ENCODE data around the gene SLC6A9. TPM values are rescaled to one million over a fixed set of nuclear protein-coding genes. Genes with fewer than 3 reads are reported as not detected.

The SLC6A9 gene
- total and polyA plus RNA-seq, 4 experiments from 2014 or later, result 0.75 to 0.84 TPM; not detected in 2

DNA sequence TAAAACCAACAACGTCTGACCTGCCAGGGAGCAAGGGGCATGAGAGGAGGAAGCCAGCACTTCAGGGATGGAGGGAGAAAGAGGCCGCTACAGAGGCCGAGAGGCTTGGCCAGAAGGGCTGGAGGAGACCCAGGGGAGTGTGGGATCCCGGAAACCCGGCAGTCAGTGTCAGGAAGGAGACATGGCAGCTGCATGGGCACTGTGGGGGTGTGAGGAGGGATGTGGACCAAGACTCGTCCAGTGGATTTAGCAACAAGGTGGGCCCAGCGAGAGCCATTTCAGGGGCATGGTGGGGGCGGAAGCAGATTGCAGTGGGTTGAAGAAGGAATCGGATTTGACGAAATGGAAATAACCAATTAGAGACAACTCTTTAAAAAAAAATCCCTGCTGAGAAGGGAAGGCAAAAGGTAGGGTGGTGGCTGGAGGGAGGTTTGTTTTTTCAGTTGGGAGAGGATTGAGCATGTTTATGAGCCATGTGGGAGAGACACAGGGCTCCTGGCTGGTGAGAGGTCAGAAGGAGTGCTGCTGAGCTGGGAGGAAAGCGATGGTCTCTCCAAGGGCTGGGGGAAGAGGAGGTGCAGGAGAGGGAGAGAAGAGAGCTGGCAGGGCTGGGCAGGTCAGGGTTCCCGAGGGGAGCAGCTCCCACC is 47.9 kb downstream of the SLC6A9 start:
- intact Hi-C loops (cut with micrococcal nuclease), result no loop called here
- POLR2A ChIA-PET (ENCODE audit: partially characterized antibody), result no interaction called here
- H3K4me3 Mint-ChIP-seq, result no peak overlapping the region
- no peak for DNase-seq
- H3K27me3 ChIP-seq (ENCODE audit: insufficient read depth, low read length), result no peaks in the 10 kb centered on the region
- no peak overlapping the region for H3K4me3 ChIP-seq (ENCODE audit: low read length in 2 of 2)
- H3K4me1 Mint-ChIP-seq, result peaks cover 10 to 20% (median 15%) of the 10 kb centered on the region in 4 donors
- H3K9me3 ChIP-seq (ENCODE audit: control insufficient read depth in 1 of 2, low read length in 2 of 2), result no peaks in the 10 kb centered on the region
- H3K36me3 ChIP-seq (ENCODE audit: insufficient read depth, low read length), result peaks cover 2% of the 10 kb centered on the region
- no peaks in the 10 kb centered on the region for H3K27me3 Mint-ChIP-seq
- peaks cover under 1 to 8% of the 10 kb centered on the region in 2 donors for H3K36me3 Mint-ChIP-seq
- H3K4me1 ChIP-seq (ENCODE audit: insufficient read depth, low read length), result peaks cover 12% of the 10 kb centered on the region
- no peak overlapping the region for H3K27ac Mint-ChIP-seq
- CTCF ChIA-PET (ENCODE audit: partially characterized antibody), result no interaction called here
- peaks cover 0 to 2% (median 0%) of the 10 kb centered on the region in 8 donors for H3K9me3 Mint-ChIP-seq
- no peak overlapping the region for H3K27ac ChIP-seq (ENCODE audit: low read depth, low read length)

GRCh38 chr1:43982808-43983207 is 48.5 kb downstream of the SLC6A9 start:
- CTCF ChIA-PET (ENCODE audit: partially characterized antibody), result no interaction called here

GRCh38 chr1:43982241-43982640 is 49.0 kb downstream of the SLC6A9 start:
- Histone ChIP-seq H3K27me3 (ENCODE audit: insufficient read depth, low read length) (no peaks in the 10 kb centered on the region), H3K9me3 (ENCODE audit: control insufficient read depth in 1 of 2, low read length in 2 of 2) (no peaks in the 10 kb centered on the region), H3K36me3 (ENCODE audit: insufficient read depth, low read length) (peaks cover 12% of the 10 kb centered on the region), H3K4me1 (ENCODE audit: insufficient read depth, low read length) (peaks cover 22% of the 10 kb centered on the region), H3K4me3 (ENCODE audit: low read length in 2 of 2) (no peak overlapping the region), H3K27ac (ENCODE audit: low read depth, low read length) (no peak overlapping the region)
- peak overlapping the region in 1 of 8 donors; percentile 64 for H3K4me3 Mint-ChIP-seq
- ChIA-PET POLR2A (ENCODE audit: partially characterized antibody) (no interaction called here), CTCF (ENCODE audit: partially characterized antibody) (interaction anchor here (0.6 kb wide), 1 partner anchor 694 kb away, joined by 3 read pairs; no protein-coding TSS in a partner anchor)
- H3K27ac Mint-ChIP-seq, result peak overlapping the region in 2 of 7 donors; percentile 10 to 87
- H3K4me1 Mint-ChIP-seq, result peaks cover 19 to 31% (median 25%) of the 10 kb centered on the region in 4 donors
- no peaks in the 10 kb centered on the region for H3K9me3 Mint-ChIP-seq
- no peak for DNase-seq
- peaks cover 12 to 20% of the 10 kb centered on the region in 2 donors for H3K36me3 Mint-ChIP-seq
- no peaks in the 10 kb centered on the region for H3K27me3 Mint-ChIP-seq
- intact Hi-C loops (cut with micrococcal nuclease), result no loop called here

More at GRCh38 chr1:43982808-43983207, 48.5 kb downstream of the SLC6A9 start:
- Mint-ChIP-seq H3K4me1 (peaks cover 13 to 26% (median 20%) of the 10 kb centered on the region in 4 donors), H3K27ac (no peak overlapping the region), H3K4me3 (no peak overlapping the region), H3K9me3 (peaks cover 0 to 2% (median 0%) of the 10 kb centered on the region in 8 donors), H3K27me3 (no peaks in the 10 kb centered on the region), H3K36me3 (peaks cover 6 to 14% of the 10 kb centered on the region in 2 donors)
- no peak overlapping the region for H3K27ac ChIP-seq (ENCODE audit: low read depth, low read length)
- POLR2A ChIA-PET (ENCODE audit: partially characterized antibody), result no interaction called here
- no peak for DNase-seq
- no peak overlapping the region for H3K4me3 ChIP-seq (ENCODE audit: low read length in 2 of 2)
- H3K9me3 ChIP-seq (ENCODE audit: control insufficient read depth in 1 of 2, low read length in 2 of 2), result no peaks in the 10 kb centered on the region
- no peaks in the 10 kb centered on the region for H3K27me3 ChIP-seq (ENCODE audit: insufficient read depth, low read length)
- peaks cover 7% of the 10 kb centered on the region for H3K36me3 ChIP-seq (ENCODE audit: insufficient read depth, low read length)
- intact Hi-C loops (cut with micrococcal nuclease), result no loop called here
- peaks cover 16% of the 10 kb centered on the region for H3K4me1 ChIP-seq (ENCODE audit: insufficient read depth, low read length)

DNA sequence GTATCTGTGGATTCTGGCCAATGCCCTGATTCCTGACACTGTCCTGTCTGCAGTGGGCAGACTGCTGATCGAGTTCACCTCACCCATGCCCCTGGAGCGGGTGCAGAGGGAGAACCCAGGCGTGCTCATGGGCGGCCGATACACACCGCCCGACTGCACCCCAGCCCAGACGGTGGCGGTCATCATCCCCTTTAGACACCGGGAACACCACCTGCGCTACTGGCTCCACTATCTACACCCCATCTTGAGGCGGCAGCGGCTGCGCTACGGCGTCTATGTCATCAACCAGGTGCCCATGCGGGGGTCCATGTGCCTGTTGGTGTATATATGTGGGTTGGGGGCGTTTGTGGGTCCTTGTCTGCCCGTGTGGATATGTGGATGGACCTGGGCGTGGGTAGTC is 49.6 kb downstream of the SLC6A9 start:
- H3K4me3 Mint-ChIP-seq, result peak overlapping the region in 2 of 8 donors; percentile 45 to 64
- H3K27me3 ChIP-seq (ENCODE audit: insufficient read depth, low read length), result no peaks in the 10 kb centered on the region
- no peaks in the 10 kb centered on the region for H3K27me3 Mint-ChIP-seq
- intact Hi-C loops (cut with micrococcal nuclease), result no loop called here
- ChIA-PET CTCF (ENCODE audit: partially characterized antibody) (interaction anchor here (0.6 kb wide), 1 partner anchor 694 kb away, joined by 3 read pairs; no protein-coding TSS in a partner anchor), POLR2A (ENCODE audit: partially characterized antibody) (no interaction called here)
- no peak overlapping the region for H3K4me3 ChIP-seq (ENCODE audit: low read length in 2 of 2)
- peaks cover 28% of the 10 kb centered on the region for H3K4me1 ChIP-seq (ENCODE audit: insufficient read depth, low read length)
- H3K36me3 Mint-ChIP-seq, result peaks cover 18 to 25% of the 10 kb centered on the region in 2 donors
- DNase-seq, result no peak
- H3K9me3 Mint-ChIP-seq, result no peaks in the 10 kb centered on the region
- peak overlapping the region in 1 of 7 donors; percentile 16 for H3K27ac Mint-ChIP-seq
- H3K36me3 ChIP-seq (ENCODE audit: insufficient read depth, low read length), result peaks cover 18% of the 10 kb centered on the region
- peaks cover 24 to 37% (median 31%) of the 10 kb centered on the region in 4 donors for H3K4me1 Mint-ChIP-seq
- H3K27ac ChIP-seq (ENCODE audit: low read depth, low read length), result no peak overlapping the region
- H3K9me3 ChIP-seq (ENCODE audit: control insufficient read depth in 1 of 2, low read length in 2 of 2), result no peaks in the 10 kb centered on the region

DNA sequence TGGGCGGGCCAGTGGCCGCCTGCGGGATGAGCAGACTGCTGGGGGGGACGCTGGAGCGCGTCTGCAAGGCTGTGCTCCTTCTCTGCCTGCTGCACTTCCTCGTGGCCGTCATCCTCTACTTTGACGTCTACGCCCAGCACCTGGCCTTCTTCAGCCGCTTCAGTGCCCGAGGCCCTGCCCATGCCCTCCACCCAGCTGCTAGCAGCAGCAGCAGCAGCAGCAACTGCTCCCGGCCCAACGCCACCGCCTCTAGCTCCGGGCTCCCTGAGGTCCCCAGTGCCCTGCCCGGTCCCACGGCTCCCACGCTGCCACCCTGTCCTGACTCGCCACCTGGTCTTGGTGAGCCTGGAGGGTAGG is 50.1 kb downstream of the SLC6A9 start:
- Mint-ChIP-seq H3K4me1 (peaks cover 28 to 43% (median 35%) of the 10 kb centered on the region in 4 donors), H3K27ac (no peak overlapping the region), H3K36me3 (peaks cover 21 to 28% of the 10 kb centered on the region in 2 donors), H3K27me3 (no peaks in the 10 kb centered on the region), H3K9me3 (no peaks in the 10 kb centered on the region), H3K4me3 (peak overlapping the region in 3 of 8 donors; percentile 29 to 72 (median 39))
- ChIA-PET CTCF (ENCODE audit: partially characterized antibody) (no interaction called here), POLR2A (ENCODE audit: partially characterized antibody) (no interaction called here)
- intact Hi-C loops (cut with micrococcal nuclease), result no loop called here
- Histone ChIP-seq H3K9me3 (ENCODE audit: control insufficient read depth in 1 of 2, low read length in 2 of 2) (no peaks in the 10 kb centered on the region), H3K4me3 (ENCODE audit: low read length in 2 of 2) (no peak overlapping the region), H3K27me3 (ENCODE audit: insufficient read depth, low read length) (no peaks in the 10 kb centered on the region), H3K36me3 (ENCODE audit: insufficient read depth, low read length) (peaks cover 23% of the 10 kb centered on the region), H3K4me1 (ENCODE audit: insufficient read depth, low read length) (peaks cover 33% of the 10 kb centered on the region), H3K27ac (ENCODE audit: low read depth, low read length) (no peak overlapping the region)
- DNase-seq, result no peak

DNA sequence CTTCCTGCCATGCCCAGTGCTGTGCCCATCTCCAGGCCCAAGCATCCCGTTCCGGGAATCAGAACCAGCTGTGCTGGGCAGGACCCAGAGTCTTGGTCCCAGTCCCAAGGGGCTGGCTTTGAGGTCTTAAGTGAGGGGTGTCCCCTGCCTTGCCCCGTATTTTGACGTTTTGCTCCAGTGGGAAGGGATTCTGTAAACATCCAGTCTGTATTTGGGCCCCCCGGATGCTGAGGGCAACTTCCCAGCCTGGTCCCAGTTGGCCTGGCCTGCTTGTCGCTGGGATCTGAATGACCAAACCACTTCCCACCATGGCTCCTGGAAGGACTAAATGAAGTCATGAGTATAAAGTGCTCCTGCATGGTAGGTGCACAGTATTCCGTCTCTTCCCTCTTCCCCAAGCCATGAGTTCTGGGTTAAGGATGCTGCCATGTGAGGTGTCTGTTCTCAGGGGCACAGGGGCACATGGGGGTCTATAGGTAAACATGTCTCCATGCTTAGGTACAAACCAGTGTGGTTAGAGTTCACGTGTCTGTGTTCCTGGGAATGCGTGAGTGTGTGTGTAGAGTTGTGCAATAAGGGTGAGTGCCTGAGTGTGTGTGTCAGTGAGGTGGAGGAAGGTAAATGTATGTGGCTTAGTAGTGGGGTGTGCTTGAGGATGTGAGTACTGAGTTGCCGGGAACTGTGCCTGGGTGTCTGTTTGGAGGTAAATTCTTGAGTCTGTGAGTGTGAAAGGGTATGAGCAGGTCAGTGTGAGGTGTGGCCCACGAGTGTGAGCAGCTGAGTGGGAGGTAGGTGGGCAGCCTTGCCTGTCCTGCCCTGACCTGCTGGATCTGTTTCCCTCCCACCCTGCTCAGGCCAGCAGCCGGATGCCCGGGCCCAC is 50.8 kb downstream of the SLC6A9 start:
- Histone ChIP-seq H3K36me3 (ENCODE audit: insufficient read depth, low read length) (peaks cover 23% of the 10 kb centered on the region), H3K27ac (ENCODE audit: low read depth, low read length) (no peak overlapping the region), H3K4me1 (ENCODE audit: insufficient read depth, low read length) (peaks cover 39% of the 10 kb centered on the region), H3K9me3 (ENCODE audit: control insufficient read depth in 1 of 2, low read length in 2 of 2) (no peaks in the 10 kb centered on the region), H3K27me3 (ENCODE audit: insufficient read depth, low read length) (no peaks in the 10 kb centered on the region), H3K4me3 (ENCODE audit: low read length in 2 of 2) (peak overlapping the region in 1 of 2 donors; percentile 43)
- CTCF ChIA-PET (ENCODE audit: partially characterized antibody), result no interaction called here
- DNase-seq, result no peak
- peaks cover 21 to 33% of the 10 kb centered on the region in 2 donors for H3K36me3 Mint-ChIP-seq
- H3K27me3 Mint-ChIP-seq, result no peaks in the 10 kb centered on the region
- intact Hi-C loops (cut with micrococcal nuclease), result no loop called here
- H3K4me3 Mint-ChIP-seq, result peak overlapping the region; percentile 75 to 91 (median 88)
- POLR2A ChIA-PET (ENCODE audit: partially characterized antibody), result no interaction called here
- H3K4me1 Mint-ChIP-seq, result peaks cover 32 to 49% (median 41%) of the 10 kb centered on the region in 4 donors
- no peaks in the 10 kb centered on the region for H3K9me3 Mint-ChIP-seq
- H3K27ac Mint-ChIP-seq, result peak overlapping the region in 3 of 7 donors; percentile 80 to 92 (median 86)

- intact Hi-C loops (cut with micrococcal nuclease), result no loop called here
- Histone ChIP-seq H3K9me3 (ENCODE audit: control insufficient read depth in 1 of 2, low read length in 2 of 2) (no peaks in the 10 kb centered on the region), H3K27me3 (ENCODE audit: insufficient read depth, low read length) (no peaks in the 10 kb centered on the region), H3K36me3 (ENCODE audit: insufficient read depth, low read length) (peaks cover 23% of the 10 kb centered on the region), H3K4me3 (ENCODE audit: low read length in 2 of 2) (peak overlapping the region in 1 of 2 donors; percentile 43), H3K4me1 (ENCODE audit: insufficient read depth, low read length) (peaks cover 40% of the 10 kb centered on the region), H3K27ac (ENCODE audit: low read depth, low read length) (no peak overlapping the region)
- POLR2A ChIA-PET (ENCODE audit: partially characterized antibody), result no interaction called here
- CTCF ChIA-PET (ENCODE audit: partially characterized antibody), result no interaction called here
- peaks cover 32 to 51% (median 42%) of the 10 kb centered on the region in 4 donors for H3K4me1 Mint-ChIP-seq
- DNase-seq, result no peak
- peak overlapping the region; percentile 80 to 91 (median 88) for H3K4me3 Mint-ChIP-seq
- H3K27me3 Mint-ChIP-seq, result no peaks in the 10 kb centered on the region
- peaks cover 21 to 36% of the 10 kb centered on the region in 2 donors for H3K36me3 Mint-ChIP-seq
- H3K27ac Mint-ChIP-seq, result peak overlapping the region; percentile 7 to 93 (median 86)
- H3K9me3 Mint-ChIP-seq, result no peaks in the 10 kb centered on the region
Observed at GRCh38 chr1:43979528-43980254, 51.6 kb downstream of the SLC6A9 start.
